ENCODE measurements around the gene SEMA3B. TPM values are rescaled to one million over a fixed set of nuclear protein-coding genes. Genes with fewer than 3 reads are reported as not detected.

SEMA3B gene
- total RNA-seq, 1 experiment from 2014 or later, result 6.4 TPM

- H3K27ac Mint-ChIP-seq, result peak overlapping the region; percentile 73 to 82 (median 74); a peak in 4 of 7 replicates
Measured at GRCh38 chr3:50259432-50260026, 9.4 kb upstream of the SEMA3B start.

More at GRCh38 chr3:50259432-50260026, 9.4 kb upstream of the SEMA3B start:
- Histone ChIP-seq H3K23me2 (ENCODE audit: insufficient read length, low read depth, low read length, poor library complexity, severe bottlenecking) (no peaks in the 10 kb centered on the region), H3K79me2 (ENCODE audit: insufficient read depth, low read length) (no peaks in the 10 kb centered on the region), H3K27me3 (ENCODE audit: insufficient read depth, low read length) (no peaks in the 10 kb centered on the region), H4K5ac (ENCODE audit: insufficient read length, low read depth, low read length) (no peak overlapping the region), H3K9me3 (ENCODE audit: control insufficient read depth, low read depth, low read length) (no peaks in the 10 kb centered on the region), H2BK12ac (ENCODE audit: insufficient read length, low read depth, low read length) (no peak overlapping the region), H3K56ac (ENCODE audit: insufficient read length, low read depth, low read length) (no peak overlapping the region), H2BK20ac (ENCODE audit: low read depth, low read length, poor library complexity, severe bottlenecking) (no peak overlapping the region), H3K4ac (ENCODE audit: low read depth, low read length) (no peak overlapping the region), H4K8ac (replicated peaks; ENCODE audit: insufficient read length, low read depth, low read length) (no peak overlapping the region), H3K9ac (ENCODE audit: extremely low read depth, insufficient read length, low read length) (no peak overlapping the region), H3K4me1 (ENCODE audit: insufficient read depth, low read length) (peaks cover 3% of the 10 kb centered on the region; the same call in 1 of the 2 replicates), H2AK5ac (ENCODE audit: insufficient read length, low read length) (no peak overlapping the region), H2AFZ (ENCODE audit: low read length) (no peak overlapping the region), H3K23ac (ENCODE audit: insufficient read length, low read depth, low read length) (no peak overlapping the region), H3K14ac (ENCODE audit: insufficient read depth, low read length) (no peak overlapping the region), H2BK5ac (ENCODE audit: insufficient read length, low read length) (no peak overlapping the region), H4K20me1 (ENCODE audit: control insufficient read depth, insufficient read depth, insufficient read length) (peaks cover 2% of the 10 kb centered on the region), H3T11ph (ENCODE audit: low read length) (no peak overlapping the region), H4K91ac (ENCODE audit: insufficient read length, low read depth, low read length) (no peak overlapping the region), H3K79me1 (ENCODE audit: insufficient read depth, low read depth, low read length, poor library complexity, severe bottlenecking) (no peaks in the 10 kb centered on the region), H3K18ac (ENCODE audit: insufficient read length, low read depth, low read length) (no peak overlapping the region), H2BK120ac (ENCODE audit: low read depth, low read length, poor library complexity, severe bottlenecking) (no peak overlapping the region), H3K27ac (ENCODE audit: insufficient read length, low read depth, low read length) (no peak overlapping the region), H3K4me2 (ENCODE audit: insufficient read depth, insufficient read length, low read length) (no peak overlapping the region), H2BK15ac (ENCODE audit: low read depth, low read length) (no peak overlapping the region)
- H3K9me3 Mint-ChIP-seq, result no peaks in the 10 kb centered on the region
- no peak for TF ChIP-seq CTCF (conservative IDR thresholded peaks at IDR 0.05)
- no CpG with 5 or more reads among the region's 18 CpGs for WGBS (ENCODE audit: extremely low coverage, insufficient read length, low lambda C conversion rate)
- no peak for DNase-seq
- H3K4me3 Mint-ChIP-seq, result peak overlapping the region in 1 of 2 experiments; percentile 74; a peak in 3 of 5 replicates
- peaks cover 1% of the 10 kb centered on the region; the same call in 1 of the 2 replicates for H3K27me3 Mint-ChIP-seq (ENCODE audit: low read depth)
- peaks cover 14 to 36% (median 29%) of the 10 kb centered on the region in 3 experiments; a peak in 6 of 7 replicates for H3K36me3 Mint-ChIP-seq (ENCODE audit: insufficient read depth in 1 of 3, low read depth in 3 of 3)
- peaks cover 24 to 49% of the 10 kb centered on the region in 2 experiments for H3K4me1 Mint-ChIP-seq
